ENCODE data around the gene NDUFAF5. TPM values are rescaled to one million over a fixed set of nuclear protein-coding genes. Genes with fewer than 3 reads are reported as not detected.

The NDUFAF5 gene
- total RNA-seq, 1 donor from 2014 or later: 33.3 TPM

- intact Hi-C loops (cut with micrococcal nuclease): loop anchor here (5.0 to 10.0 kb wide), 3 partner anchors 149 to 1894 kb away; partner anchors contain the start of genes ISM1 and TASP1
- H3K27me3 Mint-ChIP-seq (ENCODE audit: low read depth): no peaks in the 10 kb centered on the region
- H3K4me1 Mint-ChIP-seq (ENCODE audit: low read depth): peaks cover 26% of the 10 kb centered on the region
- H3K27ac Mint-ChIP-seq: peak overlapping the region; percentile 57
- DNase-seq (ENCODE audit: low spot score): no peak
- H3K36me3 Mint-ChIP-seq (ENCODE audit: low read depth): peaks cover 50% of the 10 kb centered on the region
- peak overlapping the region; percentile 97 for H3K4me3 Mint-ChIP-seq (ENCODE audit: low read depth)
- H3K9me3 Mint-ChIP-seq: no peaks in the 10 kb centered on the region
Observed at GRCh38 chr20:13786143-13786828, 1.5 kb downstream of the NDUFAF5 start.

GRCh38 chr20:13788167-13788834 lies 3.5 kb downstream of the NDUFAF5 start:
- DNase-seq (ENCODE audit: low spot score): no peak
- intact Hi-C loops (cut with micrococcal nuclease): loop anchor here (5.0 to 10.0 kb wide), 3 partner anchors 151 to 1896 kb away; partner anchors contain the start of genes ISM1 and TASP1
- no peak overlapping the region for H3K27ac Mint-ChIP-seq
- peaks cover 44% of the 10 kb centered on the region for H3K36me3 Mint-ChIP-seq (ENCODE audit: low read depth)
- no peak overlapping the region for H3K4me3 Mint-ChIP-seq (ENCODE audit: low read depth)
- peaks cover 21% of the 10 kb centered on the region for H3K4me1 Mint-ChIP-seq (ENCODE audit: low read depth)
- no peaks in the 10 kb centered on the region for H3K9me3 Mint-ChIP-seq
- no peaks in the 10 kb centered on the region for H3K27me3 Mint-ChIP-seq (ENCODE audit: low read depth)

GRCh38 chr20:13790708-13791107 lies 5.9 kb downstream of the NDUFAF5 start:
- H3K27me3 Mint-ChIP-seq (ENCODE audit: low read depth): no peaks in the 10 kb centered on the region
- peaks cover 59% of the 10 kb centered on the region for H3K36me3 Mint-ChIP-seq (ENCODE audit: low read depth)
- DNase-seq (ENCODE audit: low spot score): no peak
- no peak overlapping the region for H3K4me3 Mint-ChIP-seq (ENCODE audit: low read depth)
- H3K9me3 Mint-ChIP-seq: no peaks in the 10 kb centered on the region
- peaks cover 19% of the 10 kb centered on the region for H3K4me1 Mint-ChIP-seq (ENCODE audit: low read depth)
- intact Hi-C loops (cut with micrococcal nuclease): no loop called here
- no peak overlapping the region for H3K27ac Mint-ChIP-seq

- no peak for DNase-seq (ENCODE audit: low spot score)
- H3K9me3 Mint-ChIP-seq: no peaks in the 10 kb centered on the region
- H3K27ac Mint-ChIP-seq: no peak overlapping the region
- no peaks in the 10 kb centered on the region for H3K27me3 Mint-ChIP-seq (ENCODE audit: low read depth)
- no peak overlapping the region for H3K4me3 Mint-ChIP-seq (ENCODE audit: low read depth)
- peaks cover 9% of the 10 kb centered on the region for H3K4me1 Mint-ChIP-seq (ENCODE audit: low read depth)
- intact Hi-C loops (cut with micrococcal nuclease): no loop called here
- peaks cover 60% of the 10 kb centered on the region for H3K36me3 Mint-ChIP-seq (ENCODE audit: low read depth)
Observed at GRCh38 chr20:13791540-13792459, 7.0 kb downstream of the NDUFAF5 start.

- Mint-ChIP-seq H3K4me3 (ENCODE audit: low read depth) (no peak overlapping the region), H3K9me3 (no peaks in the 10 kb centered on the region), H3K36me3 (ENCODE audit: low read depth) (peaks cover 62% of the 10 kb centered on the region), H3K27me3 (ENCODE audit: low read depth) (no peaks in the 10 kb centered on the region), H3K27ac (no peak overlapping the region), H3K4me1 (ENCODE audit: low read depth) (peaks cover 3% of the 10 kb centered on the region)
- intact Hi-C loops (cut with micrococcal nuclease): no loop called here
- DNase-seq (ENCODE audit: low spot score): no peak
Observed at GRCh38 chr20:13793001-13793400, 8.2 kb downstream of the NDUFAF5 start.

- intact Hi-C loops (cut with micrococcal nuclease): no loop called here
- Mint-ChIP-seq H3K36me3 (ENCODE audit: low read depth) (peaks cover 64% of the 10 kb centered on the region), H3K27me3 (ENCODE audit: low read depth) (no peaks in the 10 kb centered on the region), H3K4me1 (ENCODE audit: low read depth) (peaks cover 5% of the 10 kb centered on the region), H3K27ac (no peak overlapping the region), H3K4me3 (ENCODE audit: low read depth) (no peak overlapping the region), H3K9me3 (no peaks in the 10 kb centered on the region)
- no peak for DNase-seq (ENCODE audit: low spot score)
Observed at GRCh38 chr20:13794667-13795066, 9.8 kb downstream of the NDUFAF5 start.

GRCh38 chr20:13799040-13799439 lies 14.2 kb downstream of the NDUFAF5 start:
- Mint-ChIP-seq H3K27ac (peak overlapping the region; percentile 1), H3K9me3 (no peaks in the 10 kb centered on the region), H3K27me3 (ENCODE audit: low read depth) (no peaks in the 10 kb centered on the region), H3K36me3 (ENCODE audit: low read depth) (peaks cover 64% of the 10 kb centered on the region), H3K4me1 (ENCODE audit: low read depth) (peaks cover 5% of the 10 kb centered on the region), H3K4me3 (ENCODE audit: low read depth) (no peak overlapping the region)
- intact Hi-C loops (cut with micrococcal nuclease): no loop called here
- no peak for DNase-seq (ENCODE audit: low spot score)

GRCh38 chr20:13799974-13800373 lies 15.1 kb downstream of the NDUFAF5 start:
- no peak overlapping the region for H3K4me3 Mint-ChIP-seq (ENCODE audit: low read depth)
- no peak for DNase-seq (ENCODE audit: low spot score)
- peaks cover 64% of the 10 kb centered on the region for H3K36me3 Mint-ChIP-seq (ENCODE audit: low read depth)
- no peak overlapping the region for H3K27ac Mint-ChIP-seq
- no peaks in the 10 kb centered on the region for H3K27me3 Mint-ChIP-seq (ENCODE audit: low read depth)
- H3K4me1 Mint-ChIP-seq (ENCODE audit: low read depth): peaks cover 5% of the 10 kb centered on the region
- intact Hi-C loops (cut with micrococcal nuclease): no loop called here
- H3K9me3 Mint-ChIP-seq: no peaks in the 10 kb centered on the region

- Mint-ChIP-seq H3K4me3 (ENCODE audit: low read depth) (no peak overlapping the region), H3K27ac (no peak overlapping the region), H3K27me3 (ENCODE audit: low read depth) (no peaks in the 10 kb centered on the region), H3K4me1 (ENCODE audit: low read depth) (peaks cover 5% of the 10 kb centered on the region), H3K36me3 (ENCODE audit: low read depth) (peaks cover 59% of the 10 kb centered on the region), H3K9me3 (no peaks in the 10 kb centered on the region)
- no peak for DNase-seq (ENCODE audit: low spot score)
- intact Hi-C loops (cut with micrococcal nuclease): no loop called here
Observed at GRCh38 chr20:13800728-13801134, 15.9 kb downstream of the NDUFAF5 start.

GRCh38 chr20:13809373-13809772 lies 24.5 kb downstream of the NDUFAF5 start:
- Mint-ChIP-seq H3K9me3 (no peaks in the 10 kb centered on the region), H3K4me3 (ENCODE audit: low read depth) (no peak overlapping the region), H3K4me1 (ENCODE audit: low read depth) (no peaks in the 10 kb centered on the region), H3K36me3 (ENCODE audit: low read depth) (peaks cover 31% of the 10 kb centered on the region), H3K27ac (no peak overlapping the region), H3K27me3 (ENCODE audit: low read depth) (no peaks in the 10 kb centered on the region)
- intact Hi-C loops (cut with micrococcal nuclease): no loop called here
- no peak for DNase-seq (ENCODE audit: low spot score)

GRCh38 chr20:13809855-13810254 lies 25.0 kb downstream of the NDUFAF5 start:
- Mint-ChIP-seq H3K4me3 (ENCODE audit: low read depth) (no peak overlapping the region), H3K36me3 (ENCODE audit: low read depth) (peaks cover 31% of the 10 kb centered on the region), H3K4me1 (ENCODE audit: low read depth) (no peaks in the 10 kb centered on the region)

GRCh38 chr20:13810446-13810845 lies 25.6 kb downstream of the NDUFAF5 start:
- no peak overlapping the region for H3K27ac Mint-ChIP-seq
- intact Hi-C loops (cut with micrococcal nuclease): no loop called here

More at GRCh38 chr20:13809855-13810254, 25.0 kb downstream of the NDUFAF5 start:
- Mint-ChIP-seq H3K27ac (no peak overlapping the region), H3K9me3 (no peaks in the 10 kb centered on the region), H3K27me3 (ENCODE audit: low read depth) (no peaks in the 10 kb centered on the region)
- intact Hi-C loops (cut with micrococcal nuclease): no loop called here
- DNase-seq (ENCODE audit: low spot score): no peak

More at GRCh38 chr20:13810446-13810845, 25.6 kb downstream of the NDUFAF5 start:
- no peak for DNase-seq (ENCODE audit: low spot score)
- Mint-ChIP-seq H3K36me3 (ENCODE audit: low read depth) (peaks cover 34% of the 10 kb centered on the region), H3K4me3 (ENCODE audit: low read depth) (no peak overlapping the region), H3K9me3 (no peaks in the 10 kb centered on the region), H3K4me1 (ENCODE audit: low read depth) (no peaks in the 10 kb centered on the region), H3K27me3 (ENCODE audit: low read depth) (no peaks in the 10 kb centered on the region)

Data from activated T-helper 2 cell treated with anti-CD3 and anti-CD28 coated beads, Interferon-gamma antibody, Interleukin-2, Interleukin-4, amounts not matched to agents 10 μg/mL and 5 μg/mL and 100 μg/mL, durations not matched to agents 14 hours and 24 hours and 36 hours (primary cell).